Measurements from ENCODE around the gene CYFIP2.

Gene CYFIP2

DNA sequence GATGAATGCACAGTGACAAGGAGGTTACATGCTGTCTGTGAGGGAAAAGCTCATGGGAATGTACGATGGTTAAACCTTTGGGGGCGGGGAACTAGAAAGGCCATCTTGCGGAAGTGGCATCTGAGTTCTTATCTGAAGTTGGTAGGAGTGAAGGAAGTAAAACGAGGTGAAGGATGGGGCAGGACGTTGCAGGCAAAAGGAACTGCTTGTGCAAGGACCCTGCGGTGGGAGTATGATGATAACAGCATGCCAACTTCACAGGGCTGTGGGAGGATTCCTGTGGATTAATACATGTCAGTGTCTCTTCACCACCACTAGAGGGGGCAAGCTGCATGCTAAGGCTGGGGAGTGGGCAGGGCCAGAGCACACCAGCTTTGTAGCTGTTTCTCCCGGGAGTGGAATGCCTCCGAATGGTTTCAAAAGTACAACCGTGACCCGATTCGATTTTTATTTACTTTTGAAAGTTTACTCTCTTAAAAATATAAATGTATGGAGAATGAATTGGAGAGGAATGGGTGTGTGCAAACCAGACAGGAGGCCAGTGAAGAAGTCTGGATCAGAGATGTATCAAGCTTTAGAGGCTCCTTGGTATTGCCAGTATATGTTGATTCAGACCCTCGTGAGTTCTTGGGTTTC is 62.5 kb downstream of the CYFIP2 start:
- peak; percentile 66 for DNase-seq

DNA sequence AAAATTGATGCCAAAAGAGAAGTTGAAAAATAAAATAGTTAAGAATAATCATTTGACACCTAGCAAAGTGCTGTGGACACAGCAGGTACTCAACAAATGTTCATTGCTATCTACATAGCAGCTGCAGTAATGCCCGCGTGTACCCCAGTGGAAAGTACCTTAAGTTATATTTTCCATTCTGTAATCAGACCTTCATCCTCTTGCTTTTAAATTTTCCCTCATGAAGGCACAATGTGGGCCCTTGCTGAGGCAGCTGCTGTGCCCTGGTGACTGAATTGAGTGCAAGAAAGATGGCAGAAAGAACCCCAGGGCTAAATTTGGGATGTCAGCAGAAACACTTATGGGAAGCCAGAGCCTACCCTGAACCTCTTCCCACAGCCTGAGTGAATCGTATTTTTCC is 65.9 kb downstream of the CYFIP2 start:
- DNase-seq = no peak

DNA sequence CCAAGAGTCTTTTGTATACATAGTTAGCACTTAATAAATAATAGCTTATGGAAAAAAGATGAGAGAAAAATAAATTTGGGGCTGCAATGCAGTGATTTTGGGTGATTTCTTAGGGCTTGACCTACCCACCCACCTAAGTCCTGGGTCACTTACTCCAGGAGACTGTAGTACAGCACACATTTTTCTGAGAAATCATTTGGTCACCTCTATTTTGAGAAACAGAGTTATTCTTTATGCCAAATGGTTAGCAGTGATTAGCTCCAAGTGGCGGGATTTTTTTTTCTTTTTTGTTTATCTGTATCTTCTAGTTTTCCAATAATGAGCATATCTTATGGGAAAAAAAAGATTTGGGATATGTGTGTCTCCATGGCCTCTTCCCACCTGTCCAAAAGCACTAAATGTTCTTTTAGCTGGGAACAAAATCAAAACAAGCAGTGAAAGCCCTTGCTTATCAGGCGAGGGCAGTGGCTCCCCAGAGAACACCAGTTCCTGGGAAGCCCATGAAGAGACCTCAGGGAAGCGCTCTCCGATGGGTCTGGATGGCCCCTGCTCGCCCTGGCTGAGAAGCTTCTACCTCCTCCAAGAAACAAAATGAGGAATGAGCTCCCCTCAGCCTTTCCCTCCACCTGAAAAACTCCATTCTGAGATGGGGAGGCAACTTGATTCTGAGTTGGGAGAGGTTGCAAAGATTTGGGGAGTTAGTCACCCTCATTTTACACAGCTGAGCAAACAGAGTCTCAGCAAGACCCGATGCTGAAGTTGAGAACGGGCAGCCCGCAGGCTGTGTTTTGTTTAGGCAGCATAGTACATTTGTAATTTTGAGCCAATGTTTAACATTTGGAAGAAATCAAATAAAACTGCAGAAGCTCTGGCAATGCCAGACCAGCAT is 69.9 kb downstream of the CYFIP2 start:
- DNase-seq = no peak

DNA sequence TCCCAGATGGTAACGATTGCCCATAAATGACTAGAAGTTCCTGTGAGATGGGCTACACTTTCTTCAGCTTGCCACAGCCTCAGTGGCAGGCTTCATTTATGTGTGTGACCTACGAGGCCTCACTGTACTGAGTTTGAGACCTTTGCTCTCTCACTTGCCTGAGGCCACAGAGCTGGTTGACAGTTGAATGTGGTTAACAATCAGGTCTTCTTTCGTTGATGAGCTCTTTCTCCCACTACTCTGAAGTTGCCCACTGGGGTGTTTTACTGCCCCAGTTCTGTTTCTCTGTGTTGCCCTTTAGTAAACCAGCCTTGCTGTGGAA is 70.5 kb downstream of the CYFIP2 start:
- no peak for DNase-seq

DNA sequence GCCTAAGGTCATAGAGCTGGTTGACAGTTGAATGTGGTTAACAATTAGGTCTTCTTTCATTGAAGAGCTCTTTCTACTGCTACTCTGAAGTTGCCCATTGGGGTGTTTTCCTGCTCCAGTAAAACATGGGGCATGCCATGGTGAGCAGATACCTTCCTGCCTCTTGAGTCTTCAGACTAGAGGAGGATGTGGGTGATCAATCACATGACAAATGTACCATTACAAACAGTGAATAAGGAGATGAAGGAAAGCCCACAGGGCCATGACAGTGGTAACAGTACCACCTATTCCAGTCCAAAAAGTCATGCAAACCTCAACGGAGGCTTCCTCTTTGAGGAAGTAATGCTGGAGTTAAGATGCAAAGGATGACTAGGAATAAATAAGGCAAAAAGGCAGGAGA is 73.5 kb downstream of the CYFIP2 start:
- DNase-seq = no peak

DNA sequence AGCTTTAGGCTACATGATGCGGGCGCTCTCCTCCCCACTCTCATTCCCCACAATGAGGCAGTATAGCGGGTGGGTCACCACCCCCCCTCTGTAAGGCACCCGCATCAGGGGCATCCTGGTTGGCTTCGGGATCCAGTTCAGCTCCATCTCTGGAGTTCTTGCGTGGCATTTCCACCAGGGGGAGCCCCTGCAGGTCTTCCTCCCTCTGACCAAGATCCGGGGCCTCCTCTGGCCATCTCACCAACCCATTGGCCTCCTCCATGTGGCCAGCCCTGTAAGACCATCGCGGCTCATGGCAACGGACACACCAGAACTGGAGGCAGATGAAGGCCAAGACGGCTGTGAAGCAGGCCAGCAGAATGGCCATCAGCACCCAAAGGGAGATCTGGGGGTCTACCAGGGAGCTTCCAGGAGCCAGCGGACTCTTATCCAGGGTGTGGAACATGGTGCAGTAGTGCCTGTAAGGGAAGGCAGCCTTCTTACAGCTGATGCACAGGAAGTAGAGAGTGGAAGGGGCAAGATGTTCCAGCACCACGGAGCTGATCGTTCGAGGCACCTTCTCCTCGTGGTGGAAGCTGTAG is 77.0 kb downstream of the CYFIP2 start:
- DNase-seq = peak; percentile 39

DNA sequence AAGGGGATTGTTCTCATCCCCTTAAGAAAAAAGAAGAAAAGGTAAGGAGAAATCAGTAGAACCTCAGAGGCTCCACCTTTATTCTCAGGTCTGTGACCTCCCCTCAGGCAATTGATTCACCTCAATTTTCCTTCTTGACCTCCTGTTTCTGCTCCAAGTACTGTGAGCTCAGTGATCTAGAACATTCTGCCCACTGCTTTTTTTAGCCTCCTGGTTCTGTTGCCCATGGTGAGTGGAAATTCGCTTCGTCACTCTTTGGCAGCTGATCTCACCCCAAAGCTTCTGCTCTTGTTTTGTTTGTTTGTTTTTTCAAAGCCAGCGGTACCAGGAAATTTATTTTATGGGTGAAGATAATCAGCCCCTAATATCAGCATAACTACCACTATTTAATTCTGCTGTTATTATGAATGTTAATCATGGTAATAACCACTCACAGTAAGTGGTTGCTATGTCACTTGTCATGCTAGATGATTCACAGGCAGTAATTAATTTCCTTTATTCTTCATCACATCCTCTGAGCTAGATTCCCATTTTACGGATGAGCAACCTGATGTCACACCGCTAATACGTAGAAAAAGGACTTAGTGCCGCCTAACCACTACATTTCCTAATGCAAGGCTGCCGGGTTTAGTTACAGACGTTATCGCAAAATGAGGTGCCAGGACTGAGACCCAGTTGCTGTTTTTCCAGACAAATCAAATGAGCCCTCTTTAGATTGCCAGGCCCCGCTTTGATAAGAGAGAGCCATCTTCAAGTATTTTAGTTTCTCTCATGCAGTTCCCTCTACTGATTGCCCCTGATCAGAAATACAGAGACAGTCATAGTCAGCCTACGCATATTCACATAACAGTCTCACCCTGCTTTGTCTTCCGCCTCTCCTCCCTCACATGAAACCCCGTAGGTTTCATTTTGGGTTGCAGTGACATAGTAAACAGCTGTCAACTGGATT is 78.2 kb downstream of the CYFIP2 start:
- DNase-seq = no peak

DNA sequence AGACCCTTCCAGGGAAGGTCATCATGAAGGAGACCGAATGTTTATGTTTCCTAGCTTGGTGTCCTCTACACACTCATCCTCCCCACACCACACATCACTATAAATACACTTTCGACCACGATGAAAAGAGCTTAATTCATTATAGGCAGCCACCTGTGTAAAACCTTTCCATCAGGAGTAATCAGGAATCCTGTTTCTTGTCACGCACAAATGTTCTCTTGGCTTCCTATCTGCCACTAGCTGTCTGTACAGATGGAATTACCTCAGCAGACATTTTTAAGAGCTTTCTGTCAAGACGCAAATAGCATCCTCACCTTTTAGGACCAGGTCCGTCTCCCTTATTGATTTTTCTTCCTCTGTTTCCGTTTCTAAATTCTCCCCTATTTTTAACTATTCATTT is 79.1 kb downstream of the CYFIP2 start:
- no peak for DNase-seq

DNA sequence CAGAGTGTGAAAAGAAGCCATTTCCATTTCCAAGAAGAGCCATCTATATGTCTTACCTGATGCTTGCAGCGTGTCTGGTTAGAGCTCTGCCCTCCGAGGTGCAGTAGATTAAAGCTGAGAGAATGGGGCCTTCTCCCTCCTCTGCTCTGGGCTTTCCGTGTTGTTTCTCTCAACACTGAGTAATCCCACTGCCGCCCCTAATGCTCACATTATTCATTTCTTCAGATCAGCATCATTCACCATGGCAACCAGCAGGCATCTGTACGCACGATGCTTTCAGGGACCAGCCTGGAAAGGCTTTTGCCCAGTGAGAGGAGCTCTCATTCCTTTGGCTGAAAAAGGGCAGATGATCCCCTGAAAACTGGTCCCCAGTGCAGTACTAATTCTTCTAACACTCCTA is 79.6 kb downstream of the CYFIP2 start:
- no peak for DNase-seq

DNA sequence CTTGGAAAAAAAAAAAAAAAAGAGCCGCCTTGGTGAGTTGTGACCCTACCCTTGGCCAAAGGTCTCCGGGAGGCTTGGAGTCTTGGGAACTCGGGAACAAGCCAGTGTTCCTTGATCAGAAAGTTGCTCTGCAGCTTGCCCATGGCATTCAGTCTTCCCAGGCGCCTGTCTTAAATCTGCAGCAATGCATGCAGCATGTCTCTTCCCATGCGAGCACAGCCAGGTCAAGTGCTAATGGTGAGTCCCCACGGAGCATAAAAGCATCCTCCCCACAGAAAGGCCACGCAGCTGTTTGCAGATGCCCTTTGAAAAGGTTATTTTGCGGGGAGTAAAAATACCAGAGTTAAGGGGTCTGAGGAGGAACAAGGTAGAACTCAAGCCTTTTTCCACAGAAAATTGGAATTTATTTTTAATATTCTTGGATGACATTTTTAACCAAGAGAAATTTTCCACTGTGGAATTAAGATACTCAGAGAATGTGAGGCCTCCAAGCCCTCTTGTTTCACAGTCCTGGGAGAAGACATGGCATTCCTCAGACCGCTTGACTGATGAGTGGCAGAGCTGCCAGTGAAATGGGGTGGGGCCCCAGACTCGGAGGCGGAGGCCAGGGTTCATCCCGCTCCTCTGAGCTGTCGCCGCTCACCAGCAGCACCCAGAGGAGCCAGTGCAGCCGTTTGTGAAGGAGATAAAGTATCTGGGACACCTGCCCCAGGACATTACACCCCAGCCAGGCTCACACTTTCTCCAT is 81.6 kb downstream of the CYFIP2 start:
- DNase-seq = no peak

DNA sequence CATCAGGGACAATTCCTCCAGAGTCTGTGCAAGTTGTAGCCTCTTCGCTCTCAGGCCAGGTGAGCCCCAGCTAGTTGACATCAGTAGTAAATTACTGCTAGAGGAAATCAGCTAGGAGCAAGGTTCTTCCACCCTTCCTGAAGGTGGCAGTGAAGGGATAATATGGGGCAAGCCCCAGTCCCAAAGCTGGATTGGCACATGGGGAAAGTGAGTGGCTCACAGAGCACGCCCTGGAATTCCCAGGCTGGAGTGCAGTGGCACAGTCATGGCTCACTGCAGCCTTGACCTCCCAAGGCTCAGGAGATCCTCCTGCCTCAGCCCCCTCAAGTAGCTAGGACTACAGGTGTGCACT is 82.1 kb downstream of the CYFIP2 start:
- DNase-seq = no peak

DNA sequence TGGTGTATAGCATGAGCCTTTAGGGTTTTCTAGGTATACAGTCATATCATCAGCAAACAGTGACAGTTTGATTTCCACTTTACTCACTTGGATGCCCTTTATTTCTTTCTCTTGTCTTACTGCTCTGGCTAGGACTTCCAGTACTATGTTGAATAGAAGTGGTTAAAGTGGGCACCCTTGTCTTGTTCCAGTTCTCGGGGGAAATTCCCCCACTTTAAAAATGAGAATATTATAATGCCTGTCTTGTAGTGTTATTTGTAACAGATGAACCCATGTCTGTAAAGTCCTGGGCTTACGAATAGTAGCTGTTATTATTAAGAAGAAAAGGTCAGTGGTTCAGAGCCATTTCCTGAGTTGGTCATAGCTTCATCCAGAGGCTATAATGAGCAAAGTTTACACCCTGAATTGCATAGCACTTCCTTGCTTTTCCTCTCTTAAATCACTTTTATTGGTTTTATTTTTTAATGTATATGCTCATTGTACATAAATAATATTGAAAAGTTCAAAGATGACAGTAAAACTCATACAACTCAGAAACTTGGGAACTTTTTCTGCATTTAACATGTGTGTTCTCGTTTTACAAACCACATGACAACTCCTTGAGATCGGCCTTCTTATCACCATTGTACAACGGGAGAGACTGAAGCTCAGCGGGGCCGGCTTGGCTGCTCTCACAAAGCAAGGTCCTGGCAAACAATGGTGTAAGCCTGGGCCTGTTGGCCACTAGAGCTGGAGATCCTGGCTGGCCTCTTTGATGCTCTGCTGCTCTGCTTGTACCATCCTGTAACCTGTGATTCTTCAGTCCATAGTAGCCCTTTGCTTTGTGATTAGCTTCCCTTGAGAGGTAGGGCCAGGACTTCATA is 85.2 kb downstream of the CYFIP2 start:
- no peak for DNase-seq

DNA sequence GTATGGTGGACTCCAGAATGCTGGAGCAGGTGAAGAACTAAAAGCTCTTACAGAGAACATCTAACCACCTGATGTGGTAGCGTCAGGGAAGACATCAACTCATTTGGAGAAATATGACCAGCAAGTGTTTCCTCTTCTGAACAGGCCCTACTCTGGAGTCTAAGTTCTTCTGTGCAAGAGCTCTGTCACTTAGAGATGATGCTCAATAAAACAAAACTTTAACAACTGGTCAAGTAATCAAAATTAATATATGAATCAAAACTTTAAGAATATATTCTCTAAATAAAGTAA is 85.8 kb downstream of the CYFIP2 start:
- no peak for DNase-seq

DNA sequence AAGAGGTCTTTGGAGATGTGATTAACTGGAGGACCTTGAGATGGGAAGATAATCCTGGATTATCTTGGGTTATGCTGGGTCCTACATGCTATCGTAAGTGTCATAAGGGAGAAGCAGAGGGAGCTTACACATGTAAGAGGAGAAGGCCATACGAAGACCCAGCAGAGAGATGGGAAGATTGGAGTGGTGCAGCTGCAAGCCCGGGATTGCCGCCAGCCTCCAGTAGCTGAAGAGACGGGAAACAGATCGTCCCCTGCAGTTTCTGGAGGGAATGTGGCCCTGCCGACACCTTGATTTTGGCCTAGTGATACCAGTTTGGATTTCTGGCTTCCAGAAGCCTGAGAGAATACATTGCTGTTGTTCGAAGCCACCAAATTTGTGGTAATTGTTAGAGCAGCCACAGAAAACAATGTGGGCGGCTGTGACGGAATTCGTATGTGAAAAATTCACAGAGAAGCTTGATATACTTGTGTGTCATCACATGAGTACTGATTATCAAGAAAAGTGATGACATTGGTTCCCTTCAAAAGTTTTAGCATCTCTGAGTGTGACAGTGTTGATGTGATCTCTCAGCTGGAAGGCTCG is 86.9 kb downstream of the CYFIP2 start:
- DNase-seq = no peak

DNA sequence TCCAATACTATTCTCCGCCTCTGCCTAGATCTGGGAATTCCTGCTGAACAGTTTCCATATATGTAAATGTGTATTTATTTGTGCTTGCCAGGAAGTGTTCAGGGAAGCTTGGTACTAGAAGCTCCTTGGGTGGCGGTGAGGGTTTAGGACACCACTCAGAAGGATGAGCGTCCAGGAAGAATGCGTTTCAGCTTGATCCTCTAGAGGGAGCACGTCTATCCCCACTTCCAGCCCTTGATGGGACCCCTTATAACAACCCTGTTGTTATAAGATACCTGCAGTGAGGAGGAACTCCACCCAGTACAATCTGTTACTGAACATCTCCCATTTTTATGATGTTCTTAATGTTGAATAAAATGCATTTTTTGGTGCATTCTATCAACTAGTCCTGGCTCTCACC is 88.9 kb downstream of the CYFIP2 start:
- DNase-seq = no peak

DNA sequence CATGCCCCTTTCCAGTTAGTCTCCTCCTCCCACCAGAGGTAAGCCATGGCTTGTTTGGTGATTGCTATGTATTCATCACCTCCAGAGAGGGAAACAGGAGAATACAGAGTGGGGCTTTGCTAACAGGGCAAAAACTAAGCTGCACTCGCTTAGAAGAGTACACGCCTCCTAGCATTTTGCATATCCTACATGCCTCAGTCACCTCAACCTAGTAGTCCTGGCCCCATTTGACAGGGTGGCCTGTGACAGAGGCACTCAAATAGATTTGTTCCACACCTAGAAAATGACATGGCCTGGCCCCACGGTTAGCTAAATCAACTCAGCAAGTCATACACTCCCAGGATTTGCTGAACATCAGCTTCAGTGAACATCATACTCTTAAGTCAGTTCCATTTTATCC is 90.7 kb downstream of the CYFIP2 start:
- DNase-seq = no peak

DNA sequence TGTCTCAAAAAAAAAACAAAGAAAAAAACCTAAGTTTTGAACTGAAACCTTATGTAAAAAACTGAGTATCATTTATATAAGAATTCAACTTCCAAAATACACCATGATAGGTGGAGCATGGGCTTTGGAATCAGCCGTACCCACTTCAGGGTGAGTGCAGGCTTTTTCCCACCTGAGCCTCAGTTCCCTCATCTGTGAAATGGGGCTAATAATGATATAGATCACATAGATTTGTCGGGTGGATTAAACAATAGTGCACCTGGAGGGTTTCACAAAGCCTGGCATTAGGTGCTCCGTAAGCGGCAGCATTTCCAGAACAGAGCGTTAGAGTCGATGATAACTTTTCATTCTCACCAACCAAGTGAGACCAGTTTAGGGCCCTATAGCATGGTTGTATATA is 91.9 kb downstream of the CYFIP2 start:
- no peak for DNase-seq

DNA sequence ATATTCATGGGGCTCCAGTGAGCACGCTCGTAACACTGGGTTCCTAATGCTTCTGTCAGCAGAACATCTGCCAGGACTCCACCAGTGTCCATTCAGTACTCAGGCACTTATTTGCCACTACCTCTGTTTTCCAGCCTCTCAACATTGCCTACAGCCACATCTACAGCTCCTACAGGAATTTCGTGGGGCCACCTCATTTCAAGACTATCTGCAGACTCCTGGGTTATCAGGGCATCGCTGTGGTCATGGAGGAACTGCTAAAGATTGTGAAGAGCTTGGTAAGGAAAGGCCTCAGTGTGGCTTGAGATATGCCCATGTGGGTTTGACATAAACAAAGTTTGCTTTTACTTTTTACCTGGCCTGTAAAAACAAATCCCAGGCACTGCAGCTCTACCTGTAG is 92.9 kb downstream of the CYFIP2 start:
- no peak for DNase-seq

DNA sequence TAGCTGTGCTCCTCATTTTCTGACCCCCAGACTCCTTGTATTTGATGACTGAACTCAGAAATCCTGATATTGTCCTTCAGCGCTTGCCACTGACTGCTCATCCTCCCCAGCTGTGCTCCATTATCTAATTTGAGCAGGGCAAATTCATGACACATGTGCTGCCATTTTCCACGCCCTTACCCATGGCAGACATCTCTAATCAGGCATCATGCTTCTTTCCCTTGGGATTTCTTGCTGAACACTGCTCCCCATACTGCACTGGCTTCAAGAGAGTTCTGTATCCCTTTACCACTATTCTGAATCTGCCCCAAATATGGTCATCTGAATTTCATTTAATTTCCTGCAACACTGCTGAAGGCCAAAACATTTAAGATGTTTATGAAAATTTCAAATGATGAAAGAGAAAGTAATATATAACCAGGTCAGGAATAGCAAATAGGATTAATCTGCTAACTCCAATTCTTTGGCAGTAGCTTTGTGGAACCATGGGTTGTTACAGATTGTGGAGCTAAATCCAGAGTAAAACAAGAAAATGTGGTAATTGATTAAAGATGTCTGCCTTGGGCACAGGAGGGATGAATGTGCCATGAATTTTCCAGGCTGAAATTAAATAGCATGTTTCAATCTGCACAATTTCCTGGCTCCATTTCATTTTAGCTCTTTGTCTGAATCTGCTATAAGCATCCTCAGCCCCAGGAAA is 93.6 kb downstream of the CYFIP2 start:
- DNase-seq = no peak

DNA sequence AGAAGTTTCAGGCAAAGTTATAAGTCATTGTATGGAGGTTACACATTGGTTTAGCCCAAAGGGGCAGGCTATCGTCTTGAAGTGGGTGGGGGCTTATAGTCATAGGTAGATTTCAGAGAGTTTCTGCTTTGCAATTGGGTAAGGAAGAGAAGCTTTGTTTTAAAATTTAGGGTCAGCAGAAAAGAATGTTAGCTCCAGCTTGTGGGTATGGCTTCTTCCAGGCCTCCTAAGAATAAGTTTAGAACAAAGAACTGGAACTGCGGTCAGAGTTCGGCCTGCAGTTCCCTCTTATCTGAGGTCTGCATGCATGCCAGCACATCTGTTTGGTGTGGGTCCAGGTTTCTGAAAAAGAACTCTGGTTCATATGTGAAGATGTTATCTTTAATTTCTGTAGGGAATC is 96.1 kb downstream of the CYFIP2 start:
- no peak for DNase-seq

DNA sequence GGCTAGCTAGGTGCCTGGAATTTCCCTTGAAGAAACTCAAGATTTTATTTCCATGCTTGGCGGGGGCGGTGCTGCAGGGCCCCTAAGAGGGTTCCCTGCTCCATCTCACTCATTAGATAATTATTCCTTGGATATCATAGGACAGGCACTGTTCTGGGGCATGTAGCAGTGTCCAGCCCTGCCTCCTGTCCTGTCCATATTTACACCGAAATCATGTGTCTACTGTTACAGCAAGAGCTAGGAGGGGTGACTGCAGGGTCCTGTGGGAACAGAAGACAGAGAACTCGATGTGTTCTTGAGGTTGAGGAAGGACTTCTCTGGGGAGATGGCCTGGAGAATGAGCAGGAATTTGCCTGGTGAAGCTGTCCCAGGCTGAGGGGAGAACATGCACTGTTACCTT is 96.6 kb downstream of the CYFIP2 start:
- no peak for DNase-seq
